ENCODE data around the gene KDM8. TPM values are rescaled to one million over a fixed set of nuclear protein-coding genes. Genes with fewer than 3 reads are reported as not detected.
A peak's percentile ranks its signal among the peaks of the same experiment; 100 is the strongest.

Gene KDM8
- total RNA-seq, 1 experiment from 2014 or later = 15.5 TPM

- Histone ChIP-seq H4K91ac (ENCODE audit: insufficient read length, low read depth, low read length) (no peak overlapping the region), H2BK5ac (ENCODE audit: insufficient read length, low read length) (no peak overlapping the region), H3K56ac (ENCODE audit: insufficient read length, low read depth, low read length) (no peak overlapping the region), H3K4me2 (ENCODE audit: insufficient read depth, insufficient read length, low read length) (no peak overlapping the region), H3T11ph (ENCODE audit: low read length) (no peak overlapping the region), H3K18ac (ENCODE audit: insufficient read length, low read depth, low read length) (no peak overlapping the region), H2AK5ac (ENCODE audit: insufficient read length, low read length) (no peak overlapping the region), H3K23me2 (ENCODE audit: insufficient read length, low read depth, low read length, poor library complexity, severe bottlenecking) (no peaks in the 10 kb centered on the region), H3K27ac (ENCODE audit: insufficient read length, low read depth, low read length) (no peak overlapping the region), H3K79me2 (ENCODE audit: insufficient read depth, low read length) (no peaks in the 10 kb centered on the region), H3K9ac (ENCODE audit: extremely low read depth, insufficient read length, low read length) (no peak overlapping the region), H3K23ac (ENCODE audit: insufficient read length, low read depth, low read length) (no peak overlapping the region), H4K8ac (replicated peaks; ENCODE audit: insufficient read length, low read depth, low read length) (no peak overlapping the region), H3K4ac (ENCODE audit: low read depth, low read length) (no peak overlapping the region), H4K20me1 (ENCODE audit: control insufficient read depth, insufficient read depth, insufficient read length) (no peaks in the 10 kb centered on the region), H3K27me3 (ENCODE audit: insufficient read depth, low read length) (no peaks in the 10 kb centered on the region), H2BK20ac (ENCODE audit: low read depth, low read length, poor library complexity, severe bottlenecking) (no peak overlapping the region), H2AFZ (ENCODE audit: low read length) (no peak overlapping the region), H3K79me1 (ENCODE audit: insufficient read depth, low read depth, low read length, poor library complexity, severe bottlenecking) (no peaks in the 10 kb centered on the region), H3K9me3 (ENCODE audit: control insufficient read depth, low read depth, low read length) (no peaks in the 10 kb centered on the region), H2BK12ac (ENCODE audit: insufficient read length, low read depth, low read length) (no peak overlapping the region), H3K4me1 (ENCODE audit: insufficient read depth, low read length) (no peaks in the 10 kb centered on the region), H3K14ac (ENCODE audit: insufficient read depth, low read length) (no peak overlapping the region), H2BK120ac (ENCODE audit: low read depth, low read length, poor library complexity, severe bottlenecking) (no peak overlapping the region), H4K5ac (ENCODE audit: insufficient read length, low read depth, low read length) (no peak overlapping the region), H2BK15ac (ENCODE audit: low read depth, low read length) (no peak overlapping the region)
- Mint-ChIP-seq H3K27me3 (ENCODE audit: low read depth) (peaks cover 1% of the 10 kb centered on the region; the same call in 1 of the 2 replicates), H3K4me3 (no peak overlapping the region), H3K9me3 (no peaks in the 10 kb centered on the region), H3K36me3 (ENCODE audit: insufficient read depth in 1 of 3, low read depth in 3 of 3) (0 out of 7 replicates have a peak, but pooled peaks cover 0 to 2% (median 0%) of the 10 kb centered on the region in 3 experiments), H3K4me1 (peaks cover 9 to 21% of the 10 kb centered on the region in 2 experiments), H3K27ac (0 out of 7 replicates have a peak overlapping the region, but pooled peaks of 1 of the 3 experiments have one; percentile 6)
- peak; percentile 52 for DNase-seq
- no CpG with 5 or more reads among the region's 23 CpGs for WGBS (ENCODE audit: extremely low coverage, insufficient read length, low lambda C conversion rate)
- peak; percentile 93 for TF ChIP-seq CTCF (conservative IDR thresholded peaks at IDR 0.05)
These were observed 32.0 kb downstream of the KDM8 start for GRCh38 chr16:27235055-27235937.
